GM10847 (cell line): ENCODE measurements around the gene DNAJC16.

Experiments
- POLR2A ChIP-seq: IDR thresholded peaks from 2 replicates; pipeline ENCODE4 v1.6.1; 2011; ENCODE audit not compliant: insufficient read length; ENCODE audit errors: extremely low read depth

Gene DNAJC16

DNA sequence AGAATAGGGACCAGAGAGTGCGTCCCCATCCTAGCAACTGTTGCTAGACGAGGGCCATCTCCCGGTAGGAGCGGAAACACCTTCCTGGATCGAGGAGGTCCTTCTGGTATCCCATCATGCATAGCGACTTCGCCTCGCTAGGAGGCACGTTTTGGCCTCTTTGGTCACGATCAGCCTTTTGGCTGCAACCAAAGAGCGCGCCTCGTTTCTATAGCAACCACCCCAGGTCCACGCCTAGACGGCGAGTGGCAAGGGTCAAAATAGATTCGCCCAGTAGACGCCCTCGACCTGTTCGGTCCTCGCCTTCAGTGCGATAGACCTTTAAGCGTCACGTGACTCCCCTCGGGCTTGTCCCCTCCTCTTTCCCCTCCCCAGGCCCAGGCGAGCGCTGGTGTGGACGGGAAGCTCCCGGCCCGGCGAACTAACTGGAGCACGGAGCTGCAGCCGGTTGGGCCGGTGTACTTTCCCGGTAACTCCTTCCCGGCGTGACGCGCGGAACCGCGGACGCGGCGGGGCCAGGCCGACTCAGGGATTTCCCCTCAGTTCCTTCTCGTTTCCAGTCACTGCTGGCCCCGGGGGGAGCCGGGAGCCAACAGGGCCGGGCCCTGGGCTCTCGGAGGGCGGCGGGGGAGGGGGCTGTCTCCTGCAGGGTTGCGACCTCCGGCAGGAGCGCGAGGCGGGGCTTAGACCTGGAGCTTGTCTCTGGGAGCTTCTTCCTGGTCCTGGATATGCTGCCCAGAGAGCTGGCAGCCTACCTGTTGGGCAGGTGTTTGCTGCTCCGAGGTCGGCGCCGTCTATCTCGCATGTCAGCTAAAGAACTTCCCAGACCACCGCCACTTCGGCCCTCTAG lies at the start of gene DNAJC16:
Gene DNAJC16 (plus strand): TSS at position 359 of the 850 bp plus-strand sequence. CDS start 2,258 bp downstream, outside the sequence.
- peak; percentile 46 for TF ChIP-seq POLR2A

DNA sequence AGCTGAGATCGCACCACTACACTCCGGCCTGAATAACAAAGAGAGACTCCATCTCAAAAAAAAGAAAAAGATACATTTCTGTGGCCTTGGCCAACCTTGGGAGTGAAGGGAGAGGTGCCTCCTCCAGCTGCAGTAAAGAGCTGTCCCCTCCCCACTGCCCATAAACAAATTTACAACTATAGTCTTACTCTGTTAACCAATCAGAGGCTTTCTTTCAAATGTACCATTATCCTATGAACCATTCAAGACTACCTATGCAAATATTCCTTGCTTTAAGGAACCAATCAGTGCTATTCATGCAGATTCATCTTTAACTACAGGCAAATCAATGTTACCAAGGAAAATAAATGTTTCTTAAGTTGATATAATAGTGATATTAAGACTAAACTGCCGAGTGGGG lies 49.7 kb upstream of the DNAJC16 start:
- no peak for TF ChIP-seq POLR2A

DNA sequence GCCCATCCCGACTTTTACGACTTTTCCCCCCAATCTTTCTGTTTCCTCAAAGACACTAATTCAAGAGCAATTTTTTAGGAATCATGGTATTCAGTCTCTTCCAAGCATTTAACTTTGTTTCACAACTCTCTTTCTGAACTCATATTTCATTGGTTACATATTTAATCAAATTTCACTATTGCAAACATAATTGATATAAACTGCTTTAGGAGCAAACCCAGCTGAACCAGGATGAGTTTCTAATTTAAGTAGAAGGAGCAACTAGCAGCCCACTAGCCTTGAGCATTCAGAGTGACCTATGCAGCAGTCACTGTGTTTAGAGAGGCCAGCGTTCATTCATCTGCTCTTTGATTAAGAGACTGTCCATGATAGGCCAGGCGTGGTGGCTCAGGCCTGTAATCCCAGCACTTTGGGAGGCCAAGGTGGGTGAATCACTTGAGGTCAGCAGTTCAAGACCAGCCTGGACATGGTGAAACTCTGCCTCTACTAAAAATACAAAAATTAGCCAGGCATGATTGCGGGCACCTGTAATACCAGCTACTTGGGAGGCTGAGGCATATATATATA lies 48.9 kb upstream of the DNAJC16 start:
- TF ChIP-seq POLR2A = no peak

DNA sequence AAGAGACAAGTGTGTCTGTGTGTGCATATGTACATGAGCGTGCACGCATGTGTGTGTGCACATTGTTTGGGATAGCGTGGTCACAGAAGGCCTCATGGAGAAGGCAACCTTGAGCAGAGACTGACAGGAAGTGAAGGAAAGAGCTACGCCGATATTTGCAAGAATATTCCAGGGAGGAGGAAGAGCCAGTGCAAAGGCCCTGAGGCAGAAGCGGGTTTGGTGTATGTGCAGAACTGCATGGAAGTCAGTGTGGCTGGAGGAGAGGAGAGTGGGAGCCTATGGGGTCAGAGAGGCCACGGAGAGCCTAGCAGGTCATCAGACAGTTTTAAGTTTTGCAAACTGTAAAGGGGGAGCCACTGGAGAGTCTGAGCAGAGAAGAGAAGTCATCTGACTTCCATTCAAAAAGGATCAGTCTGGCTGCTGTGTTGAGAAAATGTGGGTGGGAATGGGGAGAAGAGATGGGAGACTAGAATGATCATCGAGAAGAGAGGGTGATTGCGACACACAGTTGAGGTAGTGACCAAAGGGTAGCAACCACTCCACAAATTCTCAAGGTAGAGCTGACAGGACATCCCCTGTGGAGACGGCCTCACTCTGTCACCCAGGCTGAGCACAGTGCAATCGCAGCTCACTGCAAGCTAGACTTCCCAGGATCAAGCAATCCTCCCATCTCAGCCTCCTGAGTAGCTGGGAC lies 46.8 kb upstream of the DNAJC16 start:
- no peak for TF ChIP-seq POLR2A

DNA sequence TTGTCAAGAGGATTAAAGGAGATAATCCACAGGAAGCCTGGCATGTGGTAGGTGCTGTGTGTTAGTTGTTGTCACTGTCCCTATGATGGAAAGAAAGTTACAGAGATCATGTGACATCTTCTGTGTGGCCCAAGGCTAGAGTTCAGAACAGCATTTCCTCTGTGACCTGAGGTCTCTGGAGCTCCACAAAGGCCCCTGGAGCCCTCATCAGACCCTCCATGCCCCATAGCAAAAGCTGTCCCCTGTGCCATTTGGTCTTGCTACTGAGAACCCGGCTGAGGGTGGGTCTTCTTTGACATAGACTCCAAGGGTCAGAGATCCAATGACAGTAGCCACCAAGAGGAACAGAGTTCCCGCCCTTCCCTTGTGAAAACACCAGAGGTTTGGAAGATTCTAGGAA lies 42.7 kb upstream of the DNAJC16 start:
- TF ChIP-seq POLR2A = no peak

DNA sequence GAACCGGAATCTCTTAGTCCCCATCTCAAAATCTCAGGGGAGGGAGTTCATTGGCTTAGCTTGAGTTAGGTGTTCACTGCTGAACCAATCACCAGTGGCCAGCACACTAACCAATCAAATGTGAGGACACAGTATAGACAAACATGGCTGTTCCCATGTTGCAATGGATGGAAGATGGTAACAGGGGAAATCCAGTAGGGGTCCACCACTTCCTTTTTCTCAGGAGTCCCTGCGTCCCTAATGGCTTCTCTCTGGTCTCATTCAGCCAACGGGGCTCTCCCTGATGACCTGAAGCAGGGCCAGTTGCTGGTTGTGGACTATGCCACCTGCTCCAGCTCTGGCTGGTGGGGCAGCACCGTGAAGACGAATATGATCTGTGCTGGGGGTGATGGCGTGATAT lies 41.0 kb upstream of the DNAJC16 start:
- no peak for TF ChIP-seq POLR2A

DNA sequence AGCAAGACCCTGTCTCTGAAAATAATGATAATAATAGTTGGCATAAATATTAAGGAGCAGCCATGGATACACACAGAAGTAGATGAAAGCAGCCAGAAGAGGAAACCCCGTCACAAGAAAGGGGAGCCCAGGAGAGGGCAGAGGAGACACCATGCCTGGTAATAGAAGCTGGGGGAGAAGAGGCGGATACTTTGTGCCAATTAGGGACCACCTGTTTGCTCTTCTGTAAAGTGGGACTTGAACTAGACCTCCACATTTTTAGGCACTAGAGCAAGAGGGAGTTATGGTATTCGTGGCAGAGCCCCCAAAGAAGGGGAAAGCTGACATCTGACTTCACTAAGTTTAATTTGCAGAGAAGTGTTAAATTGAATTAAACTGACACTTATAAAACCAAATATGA lies 38.3 kb upstream of the DNAJC16 start:
- no peak for TF ChIP-seq POLR2A

DNA sequence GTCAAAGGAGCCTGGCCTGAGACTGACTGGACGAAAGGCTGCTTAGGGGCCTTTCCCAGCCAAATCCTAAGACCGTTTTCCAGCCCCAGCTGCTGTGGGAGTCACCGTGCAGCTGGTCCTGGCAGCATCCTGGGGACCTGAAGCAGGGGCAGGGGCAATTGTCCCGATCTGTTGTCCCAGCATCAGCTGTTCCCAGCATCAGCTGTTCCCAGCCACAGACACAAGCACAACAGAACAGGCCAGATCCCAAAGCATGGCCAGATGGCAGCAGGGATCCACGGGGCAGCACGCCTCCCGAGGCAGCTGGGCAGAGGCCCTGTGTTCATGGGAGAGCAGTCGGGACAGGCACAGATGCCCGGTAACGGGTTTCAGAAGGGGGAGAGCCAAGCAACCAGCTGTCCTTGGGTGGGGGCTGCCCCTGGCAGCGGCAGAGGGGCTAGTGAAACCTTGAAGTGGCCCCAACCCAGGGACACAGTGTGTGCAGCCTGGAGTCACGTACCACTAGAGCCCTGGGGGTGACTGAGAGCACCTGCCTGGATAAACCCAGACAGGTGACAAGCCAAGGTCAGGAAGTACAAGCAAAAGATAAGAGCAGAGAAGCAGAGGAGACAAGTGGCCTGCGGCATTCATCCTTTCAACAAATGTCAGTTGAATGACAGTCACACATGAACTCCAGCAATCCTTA lies 37.5 kb upstream of the DNAJC16 start:
- TF ChIP-seq POLR2A = no peak

DNA sequence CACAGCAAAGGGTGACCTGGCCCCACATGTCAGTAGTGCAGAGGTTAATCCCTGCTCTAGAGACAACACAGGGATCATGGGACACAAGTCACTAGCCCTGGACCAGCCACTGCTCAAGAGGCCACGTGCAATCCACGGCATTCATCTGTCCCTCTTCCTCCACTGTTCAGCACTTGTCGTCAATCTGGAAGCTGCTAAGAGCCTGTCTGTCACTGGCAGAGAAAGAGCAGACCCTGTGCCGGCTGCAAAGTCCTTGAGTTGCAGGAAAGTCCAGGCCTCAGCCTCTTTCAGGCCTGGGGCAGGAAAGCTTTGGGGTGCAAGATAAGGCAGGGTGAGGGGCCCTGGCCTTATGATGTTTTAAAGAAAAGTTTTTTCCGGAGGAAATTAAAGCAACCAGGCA lies 34.1 kb upstream of the DNAJC16 start:
- no peak for TF ChIP-seq POLR2A

DNA sequence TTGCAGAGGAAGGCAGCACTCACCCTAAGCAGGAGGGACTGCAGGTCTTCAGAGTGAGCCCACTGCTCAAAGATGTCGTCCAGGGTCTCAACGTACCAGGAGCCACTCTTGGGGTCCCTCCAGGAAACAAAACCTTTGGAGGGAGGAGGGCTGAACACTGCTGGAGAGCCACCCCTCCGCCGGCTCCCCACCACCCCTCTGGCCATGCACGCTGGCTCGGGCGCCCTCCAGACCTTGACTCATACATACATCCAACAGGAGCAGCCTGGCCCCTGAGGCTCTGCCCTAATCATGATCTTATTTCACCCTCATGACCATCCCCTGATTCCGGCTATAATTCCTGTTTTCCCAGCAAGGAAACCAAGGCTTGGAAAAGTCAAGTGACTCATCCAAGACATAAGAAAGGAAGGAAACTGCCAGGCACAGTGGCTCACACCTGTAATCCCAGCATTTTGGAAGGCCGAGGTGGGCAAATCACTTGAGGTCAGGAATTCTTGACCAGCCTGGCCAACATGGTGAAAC lies 32.7 kb upstream of the DNAJC16 start:
- TF ChIP-seq POLR2A = no peak

DNA sequence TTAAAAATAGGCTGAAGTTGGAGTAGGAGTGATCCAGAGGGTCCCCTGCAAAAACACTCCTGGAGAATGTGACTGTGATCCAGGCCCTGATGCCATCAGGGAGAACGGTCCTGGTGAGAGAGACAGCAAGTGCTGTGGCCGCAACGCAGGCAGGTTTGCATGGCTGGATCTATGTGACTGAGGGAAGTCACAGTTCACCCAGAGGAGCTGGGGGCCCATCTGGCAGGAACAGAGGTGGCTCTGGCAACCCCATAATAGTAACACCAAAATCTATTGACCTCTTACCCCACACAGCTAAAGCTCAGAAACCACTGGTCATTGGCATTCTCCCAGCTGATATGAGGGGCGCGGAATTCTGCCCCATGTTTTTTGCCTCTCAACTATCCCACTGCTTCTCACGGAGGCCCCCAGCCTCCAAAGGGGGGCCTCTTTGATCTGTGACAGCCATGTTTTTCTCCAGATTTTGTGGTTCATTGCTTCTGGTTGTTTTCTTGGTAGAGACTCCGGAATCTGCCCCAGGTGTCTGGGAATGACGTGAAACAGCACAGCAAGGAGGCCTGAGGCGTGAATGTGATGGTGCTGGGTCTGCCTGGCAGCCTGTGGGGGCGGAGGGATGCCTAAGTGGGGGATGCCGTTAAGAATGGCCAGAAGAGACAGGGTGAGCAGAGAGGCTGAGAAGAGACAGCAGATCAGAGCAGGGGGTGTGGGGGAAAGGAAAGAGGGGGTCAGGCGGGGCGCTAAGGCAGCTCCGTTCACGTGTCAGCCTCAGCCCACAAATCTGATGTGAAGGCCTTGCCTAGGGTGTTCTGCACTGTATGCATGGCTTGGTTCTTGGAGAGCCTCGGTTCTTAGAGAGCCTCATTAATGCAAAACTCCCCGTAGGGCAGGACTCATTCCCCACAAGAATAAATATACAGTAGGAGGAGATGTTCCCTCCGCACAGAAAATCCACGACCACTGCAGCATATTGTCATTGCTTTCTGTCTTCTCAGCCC lies 26.2 kb upstream of the DNAJC16 start:
- TF ChIP-seq POLR2A = no peak

DNA sequence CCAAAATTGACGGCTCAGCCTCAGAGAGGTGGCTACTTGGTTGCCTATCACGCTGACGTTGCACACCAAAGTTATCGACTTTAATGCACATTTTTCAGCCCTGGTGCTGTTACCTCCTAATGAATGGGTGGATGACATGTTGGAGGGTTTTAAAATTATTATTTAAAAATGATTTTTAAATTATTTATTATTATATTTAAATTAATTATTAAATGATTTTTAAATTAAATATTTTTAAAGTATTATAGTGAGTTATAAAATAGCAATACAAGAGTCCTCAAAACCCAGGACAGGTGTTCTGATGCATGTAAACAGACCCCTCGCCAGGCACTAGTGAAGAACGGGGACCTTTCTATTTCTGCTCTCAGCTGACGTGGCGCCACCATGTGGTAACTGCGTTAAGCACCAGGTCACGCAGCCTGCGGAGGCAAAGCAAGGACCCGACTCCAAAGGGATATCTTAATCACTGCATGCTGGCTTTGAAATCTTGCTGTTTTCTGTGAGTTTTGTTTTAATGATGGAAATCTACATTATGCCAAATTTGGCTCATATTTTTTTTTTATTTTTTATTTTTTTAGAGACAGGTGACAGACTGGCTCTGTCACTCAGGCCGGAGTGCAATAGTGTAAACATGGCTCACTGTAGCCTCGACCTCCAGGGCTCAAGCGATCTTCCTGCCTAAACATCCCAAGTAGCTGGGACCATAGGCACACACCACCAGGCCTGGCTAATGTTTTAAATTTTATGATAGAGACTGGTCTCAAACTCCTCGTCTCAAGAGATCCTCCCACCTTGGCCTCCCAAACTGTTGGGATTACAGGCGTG lies 25.2 kb upstream of the DNAJC16 start:
- TF ChIP-seq POLR2A = no peak

DNA sequence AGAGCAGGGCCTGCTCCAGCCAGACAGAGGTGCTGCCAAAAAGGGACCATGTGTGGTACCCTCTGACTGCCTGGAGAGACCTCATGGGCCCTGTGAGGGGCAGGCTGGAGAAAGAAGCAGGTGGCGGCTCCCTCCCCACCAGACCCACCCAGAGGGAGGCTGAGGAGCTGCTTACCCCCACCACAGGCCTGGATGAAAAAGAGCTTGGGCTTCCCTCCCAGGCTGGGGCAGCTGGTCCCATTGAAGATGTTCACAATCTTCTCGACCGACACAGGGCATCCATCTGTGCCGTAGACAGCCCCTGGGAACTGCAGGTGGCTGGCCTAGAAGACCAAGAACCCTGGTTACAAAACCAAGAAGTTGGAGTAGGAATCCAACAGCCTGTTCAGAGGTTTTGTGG lies 22.2 kb upstream of the DNAJC16 start:
- no peak for TF ChIP-seq POLR2A
